LoVo (cell line): Measurements from ENCODE around the gene TSHR.
"Not testable (repeated sequence)": the region's sequence is repeated elsewhere in the genome, so short reads cannot be mapped to it uniquely, and the experiment has no call there.

Experiments used
- DNase-seq: peaks from one replicate; pipeline ENCODE4 v3.0.0-alpha.2; 2016; ENCODE audit warnings: low spot score

The TSHR gene

DNA sequence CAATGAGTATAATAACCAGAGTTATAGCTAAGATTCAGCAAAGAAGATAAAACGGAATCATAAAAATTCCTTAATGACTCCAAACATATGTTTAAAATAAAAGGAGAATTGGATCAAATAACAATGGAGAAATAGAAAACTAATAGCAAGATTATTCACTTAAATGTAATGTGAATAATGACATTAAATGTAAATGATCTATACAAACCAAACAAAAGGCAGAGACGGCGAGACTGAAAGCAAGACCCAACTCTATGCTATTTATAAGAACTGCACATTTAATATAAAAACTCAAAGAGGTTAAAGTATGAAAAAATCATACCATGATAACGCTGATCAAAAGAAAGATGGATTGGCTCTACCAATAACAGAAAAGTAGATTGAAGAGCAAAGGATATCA lies 3.9 kb upstream of the TSHR start:
- no peak for DNase-seq

DNA sequence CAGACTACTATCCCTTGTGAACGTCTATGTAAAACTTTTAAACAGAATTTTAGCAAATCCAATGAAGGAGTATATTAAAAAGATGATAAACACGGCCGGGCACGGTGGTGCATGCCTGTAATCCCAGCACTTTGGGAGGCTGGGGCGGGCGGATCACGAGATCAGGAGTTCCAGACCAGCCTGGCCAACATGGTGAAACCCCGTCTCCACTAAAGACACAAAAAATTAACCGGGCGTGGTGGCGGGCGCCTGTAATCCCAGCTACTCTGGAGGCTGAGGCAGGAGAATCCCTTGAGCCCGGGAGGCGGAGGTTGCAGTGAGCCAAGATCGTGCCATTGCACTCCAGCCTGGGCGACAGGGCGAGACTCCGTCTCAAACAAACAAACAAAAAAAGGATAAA lies 2.2 kb upstream of the TSHR start:
- not testable (repeated sequence) for DNase-seq

DNA sequence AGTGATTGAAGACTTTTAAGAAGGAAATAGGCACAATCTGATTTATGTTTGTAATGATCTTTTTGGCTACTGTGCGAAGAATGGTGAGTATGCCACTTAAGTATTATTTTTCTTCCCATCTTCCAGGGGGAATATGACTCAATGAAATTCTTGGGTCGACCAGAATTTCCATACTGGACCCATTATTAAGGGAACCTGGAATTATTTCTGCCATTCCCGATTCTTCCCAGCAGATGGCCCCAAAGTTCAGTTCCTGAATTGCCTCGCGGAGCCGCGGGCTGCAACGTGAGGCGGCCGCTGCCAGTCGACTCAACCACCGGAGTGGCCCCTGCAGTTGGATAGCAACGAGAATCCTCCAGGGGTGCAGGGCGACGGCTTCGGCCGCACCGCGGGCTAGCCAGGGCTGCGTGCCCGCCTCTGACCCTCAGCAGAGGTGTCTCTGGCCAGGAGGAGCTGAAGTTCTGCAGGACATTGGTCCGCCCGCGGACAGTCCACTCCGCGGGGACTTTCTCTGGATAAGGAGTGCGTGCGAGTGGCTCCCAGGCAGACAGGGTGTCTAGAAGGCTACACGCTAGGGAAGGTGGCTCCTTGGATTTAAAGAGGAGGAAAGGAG lies 628 bp upstream of the TSHR start:
- DNase-seq: peak; percentile 75

DNA sequence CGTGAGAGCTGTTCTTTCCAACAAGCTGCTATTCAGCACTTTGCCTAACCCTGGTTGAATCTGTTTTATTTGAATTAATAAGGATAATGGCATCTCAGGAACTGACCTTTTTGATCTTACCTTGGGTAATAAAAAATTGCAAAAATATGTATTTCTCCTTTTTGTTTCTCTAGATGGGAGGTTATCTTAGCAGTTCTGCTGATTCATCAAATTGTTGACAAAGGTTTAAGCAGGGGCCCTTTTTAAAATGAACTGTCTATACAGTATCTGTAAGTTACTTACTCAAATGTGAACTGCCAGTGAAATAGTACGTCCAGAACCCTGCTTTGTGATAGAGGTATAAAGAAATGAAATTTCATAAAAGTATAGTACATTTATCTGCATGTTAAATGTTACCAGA lies 681 bp downstream of the TSHR start:
- no peak for DNase-seq

DNA sequence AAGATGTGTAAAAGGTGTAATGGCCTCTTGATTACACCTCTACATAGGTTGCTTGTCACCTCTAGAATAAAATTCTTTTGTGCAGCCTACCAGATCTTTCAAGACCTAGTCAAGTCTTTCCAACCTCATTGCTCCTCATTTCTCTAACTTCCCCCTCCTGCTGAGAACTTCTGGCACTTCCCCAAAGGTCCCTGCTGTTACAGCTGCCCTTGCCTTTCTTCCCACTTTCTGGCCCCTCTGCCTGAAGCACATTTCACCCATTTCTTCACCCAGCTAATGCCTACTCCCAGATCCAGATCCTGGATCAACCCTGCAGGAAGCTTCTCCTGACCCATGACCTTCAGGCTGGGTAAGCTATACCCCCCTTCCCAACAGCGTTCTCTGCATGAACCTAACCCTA lies 1.5 kb downstream of the TSHR start:
- no peak for DNase-seq

DNA sequence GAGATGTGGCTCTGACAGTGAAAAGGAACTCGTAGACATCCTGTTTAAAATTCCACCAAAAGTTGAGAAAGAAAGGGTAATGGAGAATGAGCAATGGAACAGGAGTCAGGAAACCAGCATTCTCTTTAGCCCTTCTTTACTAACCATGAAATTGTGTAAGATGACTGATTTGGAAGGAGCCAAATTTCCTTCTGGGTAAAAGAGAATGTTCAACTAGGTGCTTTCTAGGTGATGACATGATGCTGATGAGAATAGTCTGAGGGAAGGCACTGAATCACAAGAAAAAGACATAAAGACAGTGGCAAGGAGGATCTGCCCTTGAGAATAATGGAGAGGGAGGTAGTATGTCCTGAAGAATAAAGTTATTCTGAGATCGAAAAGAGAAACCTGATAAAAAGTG lies 2.2 kb downstream of the TSHR start:
- no peak for DNase-seq

DNA sequence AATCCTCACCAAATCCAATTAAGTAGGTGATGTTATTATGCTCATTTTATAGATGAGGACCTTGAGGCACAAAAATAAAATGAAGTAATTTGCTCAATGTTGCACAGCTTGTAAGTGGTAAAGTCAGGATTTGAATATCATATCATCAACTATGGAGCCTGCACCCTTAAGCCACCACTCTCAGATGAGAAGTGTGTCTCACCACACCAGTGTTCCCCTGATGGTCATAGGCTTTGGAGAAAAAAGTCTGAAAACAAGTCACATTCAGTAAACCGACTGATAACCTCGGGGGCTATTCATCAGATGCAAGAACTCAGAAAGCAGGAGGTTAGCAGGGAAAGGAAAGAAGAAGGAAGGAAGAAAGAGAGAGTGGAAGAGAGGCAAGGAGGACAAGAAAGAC lies 2.8 kb downstream of the TSHR start:
- DNase-seq: no peak

DNA sequence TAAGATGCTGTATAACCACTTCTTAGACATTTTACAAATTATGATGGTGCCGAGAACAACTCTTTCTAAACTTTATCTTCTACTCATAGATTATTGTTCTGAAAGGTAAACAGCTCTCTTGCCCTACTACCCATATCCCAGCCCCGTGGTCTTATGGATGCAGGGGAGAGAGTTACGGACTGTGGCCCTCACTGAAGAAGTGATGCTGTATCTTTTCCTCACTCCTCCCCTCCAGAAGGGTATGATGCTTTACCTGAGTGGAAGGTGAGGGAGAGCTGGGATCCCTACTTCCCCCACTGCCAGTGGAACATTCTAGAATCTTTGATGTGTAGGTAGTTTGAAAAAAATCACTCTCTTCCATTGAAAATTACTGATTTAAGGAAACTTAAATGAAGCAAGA lies 3.5 kb downstream of the TSHR start:
- DNase-seq: no peak

DNA sequence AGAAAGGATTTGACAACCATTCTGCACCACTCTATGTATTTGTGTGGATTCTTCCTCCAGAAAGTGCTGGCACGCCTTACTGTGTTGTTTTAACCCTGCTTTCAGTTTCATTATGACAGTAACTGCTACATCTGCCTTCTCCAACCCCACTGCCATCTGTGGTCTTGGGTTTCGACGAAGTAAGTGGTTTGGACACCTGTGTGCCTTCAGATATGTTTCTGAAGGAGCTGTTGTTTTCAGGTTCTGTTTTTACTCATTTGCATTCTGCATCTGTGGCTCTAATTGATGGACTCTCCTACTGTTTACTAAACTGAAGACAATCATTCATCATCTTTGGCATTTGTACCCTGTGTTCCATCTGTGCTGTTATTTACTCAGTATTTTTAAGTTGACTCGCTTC lies 4.1 kb downstream of the TSHR start:
- DNase-seq: no peak

DNA sequence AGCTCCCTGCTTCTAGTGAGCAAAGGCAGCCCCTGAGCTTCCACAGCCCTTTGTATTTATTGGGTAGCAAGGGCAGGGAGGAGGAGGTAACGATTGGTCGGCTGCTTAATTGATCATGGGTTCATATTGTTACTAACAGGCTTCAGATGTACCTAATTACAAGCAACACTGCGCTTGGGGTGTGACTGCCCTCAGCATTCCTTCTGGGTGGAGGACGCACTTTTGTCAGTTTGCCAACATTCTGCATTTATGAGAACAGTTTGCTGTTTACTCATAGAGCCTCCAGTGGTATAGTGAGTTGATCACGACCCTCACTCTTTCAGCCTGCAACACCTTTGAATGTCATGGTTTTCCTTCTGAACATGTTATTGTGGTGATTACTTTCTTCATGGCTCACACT lies 9.6 kb downstream of the TSHR start:
- DNase-seq: peak; percentile 62

DNA sequence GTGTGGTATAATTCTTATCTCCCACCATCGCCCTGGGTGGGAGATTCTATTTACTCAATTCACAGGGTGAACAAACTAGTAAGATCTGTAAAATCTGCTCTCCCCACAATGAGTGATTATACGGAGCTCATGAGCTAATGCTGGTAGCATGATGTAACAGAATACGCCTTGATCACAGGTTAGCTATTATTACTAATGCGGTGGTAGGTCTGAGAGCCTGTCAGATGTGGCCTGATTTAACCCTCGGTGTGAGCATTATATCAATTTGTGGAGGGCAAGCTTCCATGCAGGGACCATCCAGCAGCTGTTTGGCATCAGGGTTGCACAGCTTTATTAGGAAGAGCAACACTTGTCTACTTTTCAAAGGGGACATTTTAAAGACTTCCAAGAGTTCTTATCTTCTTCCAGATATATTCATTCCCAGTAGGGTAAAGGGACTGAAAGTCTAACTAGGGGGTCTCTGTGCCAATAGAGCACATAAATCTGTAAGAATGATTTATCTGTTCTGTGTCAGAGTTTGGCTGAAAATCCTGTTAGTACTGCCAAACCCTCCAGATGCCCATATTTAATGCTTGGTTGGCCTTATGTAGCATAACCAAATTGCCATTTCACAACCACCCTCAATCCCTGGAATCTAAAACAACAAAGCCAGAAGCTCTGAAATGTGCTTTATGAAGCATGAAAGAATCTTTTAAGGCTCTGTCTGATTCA lies 18.7 kb downstream of the TSHR start:
- DNase-seq: no peak

DNA sequence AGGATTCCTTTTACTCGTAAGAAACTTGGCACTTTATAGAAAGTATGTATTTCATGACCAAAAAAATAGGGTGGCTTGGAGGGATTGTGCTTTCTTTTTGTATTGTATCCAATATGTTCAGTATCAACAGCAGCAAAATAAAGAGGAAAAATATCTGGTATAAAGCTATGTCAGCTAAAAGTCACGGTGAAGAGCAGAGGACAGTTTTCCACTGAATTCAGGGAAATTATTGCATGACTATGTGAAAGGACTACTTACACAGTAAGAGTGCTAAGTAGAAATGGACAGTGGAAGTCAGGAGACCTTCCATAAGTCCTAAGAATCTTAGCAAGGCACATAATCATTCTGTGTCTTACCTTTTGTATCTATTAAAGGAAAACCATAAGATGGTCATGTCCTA lies 19.3 kb downstream of the TSHR start:
- DNase-seq: no peak

DNA sequence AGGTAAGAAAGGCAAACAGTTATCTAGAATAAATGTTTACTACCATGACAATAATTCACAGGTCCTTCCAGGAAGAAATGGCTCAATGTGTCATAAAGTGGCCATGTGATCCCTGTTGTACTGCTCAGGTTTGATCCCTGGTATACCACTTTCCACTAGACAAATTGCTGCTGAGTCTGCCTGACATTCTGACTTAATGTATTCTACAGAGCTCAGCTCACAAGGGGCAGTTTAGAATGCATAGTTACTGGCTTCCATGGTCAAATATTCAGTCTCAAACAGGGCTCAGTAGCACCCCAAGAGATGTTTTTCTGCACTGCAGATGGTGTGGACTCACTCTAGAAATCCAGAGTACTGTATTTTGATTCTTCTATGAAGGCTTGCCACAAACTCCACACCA lies 21.8 kb downstream of the TSHR start:
- DNase-seq: no peak

DNA sequence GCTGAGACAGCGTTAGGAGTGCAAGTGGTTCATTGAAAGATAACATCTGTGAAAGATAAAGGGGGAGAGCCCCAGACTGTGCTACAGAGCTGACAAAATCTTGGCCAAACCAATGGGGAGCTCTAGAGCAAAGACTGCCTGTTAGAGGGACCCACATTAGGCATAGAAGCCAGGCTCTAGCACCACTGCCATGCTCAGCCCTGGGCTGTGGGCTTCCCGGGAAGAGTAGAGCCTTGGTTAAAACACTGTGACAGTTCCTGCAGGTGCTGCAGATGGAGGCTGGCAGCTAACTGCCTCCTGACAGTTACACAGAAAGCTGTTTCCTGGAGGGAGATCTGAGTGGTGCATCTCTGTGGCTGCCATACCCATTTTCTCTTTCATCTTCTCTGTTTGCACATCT lies 23.0 kb downstream of the TSHR start:
- DNase-seq: no peak

DNA sequence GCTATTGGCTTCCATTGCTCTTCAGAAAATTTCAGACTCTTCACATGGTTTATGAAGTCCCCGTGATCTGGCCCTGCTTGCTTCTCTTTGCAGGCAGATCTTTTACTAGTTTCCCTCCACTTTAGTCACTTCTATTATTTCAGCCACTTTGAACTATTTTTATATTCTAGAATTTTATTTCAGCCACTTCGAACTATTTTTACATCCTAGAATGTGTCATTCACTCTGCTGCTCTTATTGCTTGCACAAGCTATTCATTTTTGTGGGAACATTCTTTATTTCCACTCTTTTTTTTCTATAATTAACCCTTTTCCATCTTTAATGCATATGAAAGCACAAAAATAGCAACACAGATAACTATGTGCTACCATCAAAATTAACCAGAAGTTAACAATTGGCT lies 24.5 kb downstream of the TSHR start:
- no peak for DNase-seq

DNA sequence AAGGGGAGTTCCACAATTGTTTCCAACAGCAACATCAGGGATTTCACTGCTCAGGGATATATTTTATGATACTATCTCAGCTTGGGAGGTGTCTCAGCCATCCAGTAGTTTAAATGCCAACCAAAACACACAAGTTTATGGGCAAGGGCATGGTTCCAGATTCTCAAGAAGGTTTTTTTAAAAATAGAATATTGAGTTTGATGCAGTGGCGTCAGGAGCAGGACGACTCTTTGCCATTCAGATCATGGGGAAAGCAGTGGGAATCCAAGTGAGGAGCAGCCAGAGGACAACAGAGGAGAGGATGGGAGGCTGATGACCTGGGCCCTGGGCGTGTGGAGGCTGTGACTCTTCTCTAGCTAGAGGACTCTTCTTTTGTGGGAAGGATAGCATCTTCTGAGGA lies 25.7 kb downstream of the TSHR start:
- DNase-seq: no peak

DNA sequence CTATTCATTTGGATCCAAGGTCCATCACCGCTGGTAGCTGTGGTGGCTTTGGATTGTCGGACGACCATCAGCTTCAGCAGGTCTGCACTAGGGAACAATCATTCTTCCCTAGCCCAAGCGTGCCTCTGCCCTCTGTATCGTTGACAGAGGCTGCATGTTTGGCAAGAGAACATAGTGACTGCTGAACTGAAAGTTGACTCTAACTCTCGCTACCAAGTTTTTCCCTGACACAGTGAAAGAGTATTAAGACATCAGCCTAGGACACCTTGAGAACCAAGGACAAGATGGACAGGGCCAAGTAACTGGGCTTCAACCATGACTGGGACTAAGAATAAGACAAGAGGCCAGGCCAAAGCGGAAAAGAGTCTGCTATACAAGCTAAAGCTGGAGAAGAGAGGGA lies 26.3 kb downstream of the TSHR start:
- no peak for DNase-seq

DNA sequence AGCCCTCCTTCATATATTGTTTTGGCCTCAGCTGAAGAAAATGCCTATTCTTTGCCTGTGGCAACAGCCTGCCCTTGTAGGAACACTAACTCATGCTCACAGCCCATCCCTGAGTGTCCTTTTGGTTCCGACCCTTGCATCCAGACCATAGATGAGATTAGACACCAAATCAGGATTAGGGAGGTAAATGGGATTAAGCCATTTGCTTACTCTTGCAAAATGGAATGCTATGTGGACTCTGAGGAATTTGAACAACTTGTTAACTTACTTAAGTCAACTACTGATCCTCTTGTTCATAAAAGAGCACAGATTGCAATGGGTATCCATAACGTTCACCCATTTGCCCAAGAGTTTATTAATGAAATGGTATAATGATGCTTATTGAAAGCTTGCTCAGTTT lies 27.3 kb downstream of the TSHR start:
- no peak for DNase-seq

DNA sequence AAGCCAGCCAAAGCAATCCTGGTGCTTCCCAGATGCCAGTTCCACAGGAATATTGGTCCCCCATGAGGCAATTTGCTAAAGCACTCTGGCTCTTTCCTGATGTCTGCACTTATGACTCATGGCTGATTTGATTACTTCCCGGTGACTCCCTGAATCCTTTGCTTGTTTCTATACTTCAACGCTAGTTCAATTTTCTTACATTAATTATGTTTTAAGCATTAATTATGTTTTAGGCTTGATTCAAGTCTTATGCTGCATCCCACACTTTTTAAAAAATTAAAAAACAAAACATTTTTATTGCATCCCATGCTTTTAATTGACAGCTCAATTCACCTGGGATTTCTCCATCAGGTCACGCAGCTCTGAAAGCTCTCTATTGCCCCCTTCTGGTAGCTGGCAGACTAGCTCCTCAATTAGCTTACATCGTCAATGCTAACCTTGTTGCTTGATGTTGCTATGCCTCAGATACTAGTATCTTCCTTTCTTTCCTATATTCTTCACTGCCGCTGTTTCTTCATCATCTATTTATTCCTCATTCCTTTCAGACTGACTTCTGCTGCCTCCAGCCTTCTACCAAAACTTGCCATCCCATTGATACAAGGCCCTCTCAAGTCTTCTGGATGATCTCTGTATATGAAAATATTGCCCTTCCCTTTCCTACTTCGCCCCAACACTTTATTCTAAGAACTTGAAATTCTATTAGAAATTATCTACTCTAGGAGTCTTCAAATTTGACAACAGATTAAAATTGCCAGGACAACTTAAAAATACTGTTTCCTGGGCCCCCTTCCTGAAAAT lies 32.0 kb downstream of the TSHR start:
- peak; percentile 80 for DNase-seq

DNA sequence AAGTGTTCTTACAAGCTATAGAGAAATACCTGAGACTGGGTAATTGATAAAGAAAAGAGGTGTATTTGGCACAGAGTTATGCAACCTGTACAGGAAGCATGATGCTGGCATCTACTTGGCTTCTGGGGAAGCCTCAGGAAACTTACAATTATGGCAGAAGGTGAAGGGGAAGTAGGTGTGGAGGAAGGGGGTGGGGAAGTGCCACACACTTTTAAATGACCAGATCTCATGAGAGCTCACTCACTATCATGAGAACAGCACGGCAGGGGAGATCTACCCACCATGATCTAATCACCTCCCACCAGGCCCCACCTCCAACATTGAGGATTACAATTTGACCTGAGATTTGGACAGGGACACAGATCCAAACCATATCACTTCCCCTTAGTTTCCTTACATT lies 32.8 kb downstream of the TSHR start:
- no peak for DNase-seq

DNA sequence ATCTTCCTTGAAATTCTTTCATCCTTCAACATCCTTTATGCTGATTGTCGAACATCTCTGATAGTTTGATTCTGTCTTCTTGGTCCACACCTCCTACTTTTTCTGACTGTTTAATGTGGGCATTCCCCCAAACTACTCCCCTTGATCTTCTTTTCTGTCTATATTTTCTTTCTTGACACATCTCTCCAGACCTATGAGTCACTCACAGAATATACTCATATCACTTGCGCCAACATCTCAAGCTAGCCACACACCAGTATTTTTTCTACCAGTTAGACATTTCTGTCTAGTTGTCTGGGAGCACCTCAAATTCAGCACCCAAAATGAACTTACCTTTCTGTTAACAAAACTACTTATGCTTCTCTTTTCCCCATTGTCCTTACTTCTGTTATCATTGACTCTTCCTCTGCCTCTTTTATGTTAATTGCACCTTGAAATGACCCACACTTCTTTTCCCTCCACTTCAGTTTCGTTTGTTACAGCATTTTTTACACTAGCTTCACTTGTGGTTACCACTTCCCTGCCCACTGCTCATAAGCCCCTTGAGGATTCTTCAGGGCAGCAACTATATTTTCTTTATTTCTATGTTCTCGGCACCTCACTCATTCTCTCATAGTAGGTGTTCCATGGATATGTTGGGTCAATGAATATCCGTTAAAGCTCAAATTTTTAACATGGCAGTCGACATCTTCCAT lies 33.5 kb downstream of the TSHR start:
- no peak for DNase-seq

DNA sequence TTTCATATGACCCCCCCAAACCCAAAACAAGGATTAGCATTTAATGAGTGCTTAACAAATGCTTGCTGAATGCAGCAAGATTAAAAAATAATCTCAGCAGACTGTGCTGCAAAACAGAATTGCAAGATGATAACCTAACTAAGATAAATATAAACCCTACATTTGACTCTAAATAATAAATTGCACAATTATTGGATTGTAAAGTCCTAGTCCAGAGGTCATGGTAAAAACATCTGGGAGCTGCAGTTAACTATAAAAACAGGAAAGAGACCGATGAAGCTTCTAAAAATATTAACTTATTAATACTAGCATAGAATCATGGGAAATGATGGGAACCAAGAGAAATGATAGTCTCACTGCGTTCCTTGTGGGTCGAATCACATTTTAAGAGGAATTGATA lies 37.2 kb downstream of the TSHR start:
- DNase-seq: no peak
